H9 (cell line): ENCODE measurements around the gene TADA2B. TPM values are rescaled to one million over a fixed set of nuclear protein-coding genes. Genes with fewer than 3 reads are reported as not detected.

Experiments
- DNase-seq: peaks from one replicate; pipeline ENCODE4 v3.0.0-alpha.2; 2017
- H2AFZ ChIP-seq: one replicate; pipeline ENCODE4 v1.6.1; 2013; ENCODE audit warnings: mild to moderate bottlenecking, low read length, control low read depth, moderate library complexity
- H2AK5ac ChIP-seq: 2 replicates; pipeline ENCODE4 v1.6.1; 2013; ENCODE audit warnings: low read length, control low read depth, mixed read lengths; ENCODE audit not compliant: insufficient read length
- H2BK120ac ChIP-seq: one replicate; pipeline ENCODE4 v1.6.1; 2013; ENCODE audit warnings: low read depth, mild to moderate bottlenecking, low read length, control low read depth, inconsistent platforms; ENCODE audit not compliant: poor library complexity, severe bottlenecking
- H2BK12ac ChIP-seq: 2 replicates; pipeline ENCODE4 v1.6.1; 2013; ENCODE audit warnings: low read length, control low read depth, mixed read lengths, low read depth; ENCODE audit not compliant: insufficient read length
- H2BK15ac ChIP-seq: 2 replicates; pipeline ENCODE4 v1.6.1; 2013; ENCODE audit warnings: low read depth, low read length, control low read depth
- H2BK20ac ChIP-seq: one replicate; pipeline ENCODE4 v1.6.1; 2013; ENCODE audit warnings: low read depth, mild to moderate bottlenecking, low read length, control low read depth, inconsistent platforms; ENCODE audit not compliant: poor library complexity, severe bottlenecking
- H2BK5ac ChIP-seq: 2 replicates; pipeline ENCODE4 v1.6.1; 2013; ENCODE audit warnings: low read length, control low read depth, mixed read lengths; ENCODE audit not compliant: insufficient read length
- H3K14ac ChIP-seq: 2 replicates; pipeline ENCODE4 v1.6.1; 2013; ENCODE audit warnings: low read length, control low read depth; ENCODE audit not compliant: insufficient read depth
- H3K18ac ChIP-seq: 2 replicates; pipeline ENCODE4 v1.6.1; 2013; ENCODE audit warnings: low read depth, mild to moderate bottlenecking, mixed read lengths, low read length, control low read depth; ENCODE audit not compliant: insufficient read length
- H3K23ac ChIP-seq: 2 replicates; pipeline ENCODE4 v1.6.1; 2013; ENCODE audit warnings: low read length, control low read depth, mixed read lengths, low read depth; ENCODE audit not compliant: insufficient read length
- H3K23me2 ChIP-seq: 2 replicates; pipeline ENCODE4 v1.6.1; 2013; ENCODE audit warnings: low read depth, mild to moderate bottlenecking, mixed read lengths, low read length, control low read depth; ENCODE audit not compliant: insufficient read length, poor library complexity, severe bottlenecking
- H3K27ac ChIP-seq: 2 replicates; pipeline ENCODE4 v1.5.1; 2013; ENCODE audit warnings: low read length, control low read depth, mixed read lengths, low read depth; ENCODE audit not compliant: insufficient read length
- H3K27me3 ChIP-seq: 2 replicates; pipeline ENCODE4 v1.6.1; 2013; ENCODE audit warnings: low read length, control low read depth, inconsistent platforms; ENCODE audit not compliant: insufficient read depth
- H3K4ac ChIP-seq: 2 replicates; pipeline ENCODE4 v1.6.1; 2013; ENCODE audit warnings: low read depth, mild to moderate bottlenecking, control low read depth, inconsistent platforms, low read length, moderate library complexity
- H3K4me1 ChIP-seq: 2 replicates; pipeline ENCODE4 v1.6.1; 2013; ENCODE audit warnings: low read length, control low read depth, inconsistent platforms; ENCODE audit not compliant: insufficient read depth
- H3K4me2 ChIP-seq: 2 replicates; pipeline ENCODE4 v1.6.1; 2013; ENCODE audit warnings: low read length, control low read depth, mixed read lengths; ENCODE audit not compliant: insufficient read length, insufficient read depth
- H3K56ac ChIP-seq: 2 replicates; pipeline ENCODE4 v1.6.1; 2013; ENCODE audit warnings: low read depth, mild to moderate bottlenecking, mixed read lengths, low read length, control low read depth; ENCODE audit not compliant: insufficient read length
- H3K79me1 ChIP-seq: 2 replicates; pipeline ENCODE4 v1.6.1; 2013; ENCODE audit warnings: low read depth, mild to moderate bottlenecking, moderate library complexity, low read length, control low read depth, inconsistent platforms; ENCODE audit not compliant: insufficient read depth, poor library complexity, severe bottlenecking
- H3K79me2 ChIP-seq: 2 replicates; pipeline ENCODE4 v1.6.1; 2013; ENCODE audit warnings: low read length, control low read depth, inconsistent platforms; ENCODE audit not compliant: insufficient read depth
- H3K9ac ChIP-seq: 2 replicates; pipeline ENCODE4 v1.6.1; 2013; ENCODE audit warnings: low read length, control low read depth, mixed read lengths; ENCODE audit not compliant: insufficient read length; ENCODE audit errors: extremely low read depth
- H3K9me3 ChIP-seq: one replicate; pipeline ENCODE4 v1.6.1; 2013; ENCODE audit warnings: low read depth, low read length, inconsistent platforms; ENCODE audit not compliant: control insufficient read depth
- H3T11ph ChIP-seq: one replicate; pipeline ENCODE4 v1.6.1; 2013; ENCODE audit warnings: mild to moderate bottlenecking, low read length, control low read depth, inconsistent platforms
- H4K20me1 ChIP-seq: one replicate; pipeline ENCODE4 v1.6.1; 2013; ENCODE audit not compliant: control insufficient read depth, insufficient read length, insufficient read depth
- H4K5ac ChIP-seq: 2 replicates; pipeline ENCODE4 v1.6.1; 2013; ENCODE audit warnings: low read depth, mild to moderate bottlenecking, mixed read lengths, low read length, control low read depth; ENCODE audit not compliant: insufficient read length
- H4K8ac ChIP-seq: replicated peaks from 2 replicates; pipeline ENCODE4 v1.6.1; 2013; ENCODE audit warnings: low read length, control low read depth, mixed read lengths, low read depth; ENCODE audit not compliant: insufficient read length
- H4K91ac ChIP-seq: 2 replicates; pipeline ENCODE4 v1.6.1; 2013; ENCODE audit warnings: low read depth, mild to moderate bottlenecking, moderate library complexity, mixed read lengths, low read length, control low read depth; ENCODE audit not compliant: insufficient read length
- H3K27ac Mint-ChIP-seq, 3 experiments: 2 replicates in 2 of 3; 3 replicates in 1 of 3; pipeline ENCODE4 v1.8.0; 2020 to 2021; ENCODE audit warnings: mixed read lengths in 3 of 3, mild to moderate bottlenecking in 1 of 3, moderate library complexity in 1 of 3
- H3K27me3 Mint-ChIP-seq: 2 replicates; pipeline ENCODE4 v1.8.0; 2021; ENCODE audit warnings: low read depth, mild to moderate bottlenecking, moderate library complexity, mixed read lengths
- H3K36me3 Mint-ChIP-seq, 3 experiments: 2 replicates in 2 of 3; 3 replicates in 1 of 3; pipeline ENCODE4 v1.8.0; 2020 to 2021; ENCODE audit warnings: low read depth in 3 of 3, mixed read lengths in 3 of 3; ENCODE audit not compliant: insufficient read depth in 1 of 3
- H3K4me1 Mint-ChIP-seq, 2 experiments: 2 replicates each; pipeline ENCODE4 v1.8.0; 2020; ENCODE audit warnings: mixed read lengths in 2 of 2
- H3K4me3 Mint-ChIP-seq, 2 experiments: 2 replicates in 1 of 2; 3 replicates in 1 of 2; pipeline ENCODE4 v1.8.0; 2020 to 2021; ENCODE audit warnings: mild to moderate bottlenecking in 2 of 2, mixed read lengths in 2 of 2, moderate library complexity in 1 of 2
- H3K9me3 Mint-ChIP-seq, 2 experiments: 2 replicates in 1 of 2; 3 replicates in 1 of 2; pipeline ENCODE4 v1.8.0; 2020; ENCODE audit warnings: mild to moderate bottlenecking in 2 of 2, mixed read lengths in 2 of 2, moderate library complexity in 1 of 2
- WGBS: extraction: QIAGEN DNeasy Blood & Tissue Kit; methylation state at CpG from one replicate; pipeline ENCODE4 v1.1.7; 2013; ENCODE audit warnings: missing lambda C conversion rate, low lambda C conversion rate, mixed read lengths; ENCODE audit not compliant: insufficient read length; ENCODE audit errors: extremely low coverage; 5-methylcytosine and 5-hydroxymethylcytosine counted together
- total RNA-seq: library from RNA; stranded (reverse); gene quantifications from 2 replicates; pipeline ENCODE4 v1.2.1, GENCODE V29; 2021
- TF ChIP-seq, protein P1 (sequence below): fragments of 200-600 bp; sonication (generic); conservative IDR thresholded peaks from 3 replicates; pipeline ENCODE4 v1.8.0; 2021; ENCODE audit warnings: antibody characterized with exemption, mild to moderate bottlenecking

The TADA2B gene
- total RNA-seq, 1 experiment from 2014 or later, result 14.0 TPM

DNA sequence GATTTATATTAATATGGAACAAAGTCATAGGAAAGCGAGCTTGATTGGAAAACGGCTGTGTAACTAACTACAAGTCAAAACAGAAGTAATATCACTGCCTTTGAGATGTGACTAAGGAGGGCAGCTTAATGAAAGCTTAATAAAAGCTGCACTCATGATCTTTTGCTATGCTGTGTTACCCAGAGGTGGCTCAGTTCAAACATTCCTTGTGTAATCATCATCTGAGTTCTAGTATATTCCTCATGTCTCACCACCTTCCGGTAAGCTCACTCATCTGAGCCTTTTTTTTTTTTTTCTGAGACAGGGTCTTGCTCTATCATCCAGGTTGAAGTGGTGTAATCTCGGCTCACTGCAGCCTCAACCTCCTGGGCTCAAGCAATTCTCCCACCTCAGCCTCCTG, 19.6 kb downstream of the TADA2B start:
- Mint-ChIP-seq H3K27me3 (no peaks in the 10 kb centered on the region), H3K4me1 (peaks cover 7 to 14% of the 10 kb centered on the region in 2 experiments), H3K9me3 (no peaks in the 10 kb centered on the region), H3K27ac (no peak overlapping the region), H3K4me3 (no peak overlapping the region), H3K36me3 (peaks cover 39 to 69% (median 65%) of the 10 kb centered on the region in 3 experiments)
- H3T11ph ChIP-seq, result no peak overlapping the region
- H3K27me3 ChIP-seq, result no peaks in the 10 kb centered on the region; the same call in 1 of the 2 replicates
- H2AK5ac ChIP-seq, result no peak overlapping the region
- peaks cover 4% of the 10 kb centered on the region for H3K4me1 ChIP-seq
- no peaks in the 10 kb centered on the region for H4K20me1 ChIP-seq
- H4K5ac ChIP-seq, result no peak overlapping the region
- no peak overlapping the region for H2BK12ac ChIP-seq
- no peak overlapping the region for H2BK5ac ChIP-seq
- no peak overlapping the region for H4K8ac ChIP-seq
- no peak overlapping the region for H3K27ac ChIP-seq
- no peak overlapping the region for H3K9ac ChIP-seq
- no peak overlapping the region for H3K56ac ChIP-seq
- peaks cover 13% of the 10 kb centered on the region for H3K79me1 ChIP-seq
- H3K23me2 ChIP-seq, result peaks cover 5% of the 10 kb centered on the region
- H3K4me2 ChIP-seq, result no peak overlapping the region
- H3K18ac ChIP-seq, result no peak overlapping the region
- WGBS, result no CpG with 5 or more reads among the region's 4 CpGs
- H3K79me2 ChIP-seq, result peaks cover 16% of the 10 kb centered on the region; the same call in 1 of the 2 replicates
- no peak overlapping the region for H2BK120ac ChIP-seq
- no peak overlapping the region for H2BK20ac ChIP-seq
- no peak overlapping the region for H3K4ac ChIP-seq
- TF ChIP-seq, protein P1, sequence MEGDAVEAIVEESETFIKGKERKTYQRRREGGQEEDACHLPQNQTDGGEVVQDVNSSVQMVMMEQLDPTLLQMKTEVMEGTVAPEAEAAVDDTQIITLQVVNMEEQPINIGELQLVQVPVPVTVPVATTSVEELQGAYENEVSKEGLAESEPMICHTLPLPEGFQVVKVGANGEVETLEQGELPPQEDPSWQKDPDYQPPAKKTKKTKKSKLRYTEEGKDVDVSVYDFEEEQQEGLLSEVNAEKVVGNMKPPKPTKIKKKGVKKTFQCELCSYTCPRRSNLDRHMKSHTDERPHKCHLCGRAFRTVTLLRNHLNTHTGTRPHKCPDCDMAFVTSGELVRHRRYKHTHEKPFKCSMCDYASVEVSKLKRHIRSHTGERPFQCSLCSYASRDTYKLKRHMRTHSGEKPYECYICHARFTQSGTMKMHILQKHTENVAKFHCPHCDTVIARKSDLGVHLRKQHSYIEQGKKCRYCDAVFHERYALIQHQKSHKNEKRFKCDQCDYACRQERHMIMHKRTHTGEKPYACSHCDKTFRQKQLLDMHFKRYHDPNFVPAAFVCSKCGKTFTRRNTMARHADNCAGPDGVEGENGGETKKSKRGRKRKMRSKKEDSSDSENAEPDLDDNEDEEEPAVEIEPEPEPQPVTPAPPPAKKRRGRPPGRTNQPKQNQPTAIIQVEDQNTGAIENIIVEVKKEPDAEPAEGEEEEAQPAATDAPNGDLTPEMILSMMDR, result no peak
- no peaks in the 10 kb centered on the region for H3K9me3 ChIP-seq
- H3K14ac ChIP-seq, result no peak overlapping the region
- no peak overlapping the region for H2AFZ ChIP-seq
- H3K23ac ChIP-seq, result no peak overlapping the region
- H4K91ac ChIP-seq, result no peak overlapping the region
- no peak for DNase-seq
- no peak overlapping the region for H2BK15ac ChIP-seq
